GM18870 (cell line): ENCODE data around the gene PPM1B.
"Not testable (repeated sequence)": the region's sequence is repeated elsewhere in the genome, so short reads cannot be mapped to it uniquely, and the experiment has no call there.

Source experiments
- ATAC-seq: cut with Tn5 transposase; IDR thresholded peaks from one replicate; pipeline ENCODE4 v1.9.1; 2021; ENCODE audit warnings: moderate library complexity; ENCODE audit not compliant: unreplicated experiment

Gene PPM1B

GRCh38 chr2:44168681-44169154 is at the start of gene PPM1B:
TSS of gene PPM1B (plus strand) at chr2:44168875. CDS start at chr2:44201200, 32,325 bp downstream.
- no peak for ATAC-seq

- no peak for ATAC-seq
Measured at GRCh38 chr2:44119878-44120277, 48.8 kb upstream of the PPM1B start.

GRCh38 chr2:44120428-44120827 is 48.2 kb upstream of the PPM1B start:
- ATAC-seq = no peak

- ATAC-seq = no peak
Measured at GRCh38 chr2:44121899-44122298, 46.8 kb upstream of the PPM1B start.

GRCh38 chr2:44124500-44124899 is 44.2 kb upstream of the PPM1B start:
- no peak for ATAC-seq

- ATAC-seq = no peak
Measured at GRCh38 chr2:44126106-44126797, 42.4 kb upstream of the PPM1B start.

- ATAC-seq = no peak
Measured at GRCh38 chr2:44130441-44130840, 38.2 kb upstream of the PPM1B start.

GRCh38 chr2:44131177-44131576 is 37.5 kb upstream of the PPM1B start:
- ATAC-seq = no peak

GRCh38 chr2:44133602-44134001 is 35.1 kb upstream of the PPM1B start:
- ATAC-seq = not testable (repeated sequence)

- no peak for ATAC-seq
Measured at GRCh38 chr2:44134848-44135247, 33.8 kb upstream of the PPM1B start.

- ATAC-seq = no peak
Measured at GRCh38 chr2:44135296-44135695, 33.4 kb upstream of the PPM1B start.

GRCh38 chr2:44135771-44136170 is 32.9 kb upstream of the PPM1B start:
- ATAC-seq = no peak

- ATAC-seq = no peak
Measured at GRCh38 chr2:44136252-44136651, 32.4 kb upstream of the PPM1B start.

GRCh38 chr2:44137048-44137447 is 31.6 kb upstream of the PPM1B start:
- ATAC-seq = no peak

- ATAC-seq = no peak
Measured at GRCh38 chr2:44137872-44138551, 30.7 kb upstream of the PPM1B start.

GRCh38 chr2:44139741-44140140 is 28.9 kb upstream of the PPM1B start:
- no peak for ATAC-seq

GRCh38 chr2:44142306-44142705 is 26.4 kb upstream of the PPM1B start:
- ATAC-seq = no peak

GRCh38 chr2:44143701-44144100 is 25.0 kb upstream of the PPM1B start:
- ATAC-seq = no peak

- ATAC-seq = no peak
Measured at GRCh38 chr2:44148999-44149398, 19.7 kb upstream of the PPM1B start.

GRCh38 chr2:44150473-44150872 is 18.2 kb upstream of the PPM1B start:
- ATAC-seq = no peak

- ATAC-seq = no peak
Measured at GRCh38 chr2:44152865-44153669, 15.6 kb upstream of the PPM1B start.
